ENCODE measurements around the gene DENND1B.
"Not testable (repeated sequence)": the region's sequence is repeated elsewhere in the genome, so short reads cannot be mapped to it uniquely, and the experiment has no call there.

Gene DENND1B

DNA sequence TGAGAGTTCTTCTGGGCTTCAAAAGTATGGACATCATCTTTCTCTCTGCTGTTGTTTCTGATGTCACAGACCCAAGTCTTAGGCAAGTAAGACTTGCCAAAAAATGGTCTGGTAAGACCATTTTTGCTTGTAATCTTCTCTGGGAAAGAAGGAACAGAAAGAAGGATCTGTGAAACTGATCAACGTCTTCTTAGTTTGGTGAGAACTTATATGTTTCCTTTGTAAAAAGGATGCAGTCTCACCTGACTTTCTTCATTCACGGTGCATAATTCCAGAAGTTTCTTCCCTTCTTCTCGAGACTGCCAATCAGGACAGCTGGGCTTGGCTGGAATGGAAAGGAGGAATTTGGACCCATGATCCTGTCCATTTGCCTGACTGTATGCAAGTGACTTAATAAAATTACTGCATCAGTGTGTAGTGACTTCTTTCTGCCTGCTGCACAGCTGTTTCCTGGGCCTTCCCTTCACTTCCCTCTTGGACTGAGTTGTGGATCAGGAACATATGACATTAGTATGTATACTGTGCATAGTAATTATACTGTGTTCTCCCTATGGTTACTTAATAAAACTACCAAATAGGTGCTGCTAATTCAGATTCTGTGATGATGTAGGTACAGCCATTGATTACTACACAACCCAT is 7.6 kb upstream of the DENND1B start:
- no peak for DNase-seq

DNA sequence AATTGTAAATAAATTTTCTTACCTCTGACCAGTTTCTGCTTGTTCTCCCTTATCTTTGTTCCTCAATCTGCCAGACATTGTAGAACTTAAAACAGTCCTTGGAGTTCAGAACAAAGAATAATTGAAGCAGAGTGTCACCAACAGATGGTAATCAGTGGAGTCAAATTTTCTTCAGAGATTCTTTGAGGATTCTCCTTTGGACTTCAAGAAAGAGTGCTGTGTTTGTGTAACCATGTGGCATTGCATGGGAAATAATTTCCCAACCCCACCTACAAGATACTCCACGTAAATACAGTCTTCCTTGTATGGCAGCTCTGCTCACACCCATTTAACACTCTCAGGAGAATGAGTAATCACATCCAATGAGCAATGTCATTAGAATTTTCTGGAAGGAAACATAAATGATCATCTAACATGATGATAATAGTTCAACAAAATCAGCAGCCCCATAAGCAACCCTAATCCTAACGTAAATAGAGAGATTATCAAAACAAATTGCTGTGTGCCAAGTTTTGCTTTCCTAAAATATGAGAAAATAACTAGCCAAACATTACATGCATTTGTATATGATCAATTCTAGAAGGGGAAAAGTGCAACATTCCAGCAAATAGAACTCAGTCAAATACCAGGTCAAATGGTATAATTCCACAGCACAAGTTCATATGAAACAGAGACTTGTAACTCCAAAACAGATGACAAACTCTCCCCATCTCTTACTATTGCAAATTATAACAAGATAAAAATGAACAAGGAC is 6.9 kb upstream of the DENND1B start:
- no peak for DNase-seq

DNA sequence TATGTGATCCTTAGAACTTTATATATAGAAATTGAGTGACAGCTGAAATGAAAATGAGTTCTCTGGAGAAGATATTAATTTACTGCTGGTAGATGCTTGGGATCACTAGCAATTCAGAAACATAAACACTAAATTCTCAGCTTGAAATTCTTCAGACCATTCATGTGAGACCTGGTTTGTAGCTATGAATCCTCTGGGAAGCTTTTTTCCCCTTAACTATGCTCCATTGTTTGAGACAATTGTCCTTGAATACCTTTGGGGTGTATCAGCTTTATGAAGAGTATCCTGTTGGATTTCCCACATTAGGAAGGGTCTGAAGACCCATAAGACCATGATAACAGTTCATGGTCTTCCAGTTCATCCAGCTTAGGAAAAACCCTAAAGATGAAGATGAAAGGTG is 4.6 kb upstream of the DENND1B start:
- no peak for DNase-seq

DNA sequence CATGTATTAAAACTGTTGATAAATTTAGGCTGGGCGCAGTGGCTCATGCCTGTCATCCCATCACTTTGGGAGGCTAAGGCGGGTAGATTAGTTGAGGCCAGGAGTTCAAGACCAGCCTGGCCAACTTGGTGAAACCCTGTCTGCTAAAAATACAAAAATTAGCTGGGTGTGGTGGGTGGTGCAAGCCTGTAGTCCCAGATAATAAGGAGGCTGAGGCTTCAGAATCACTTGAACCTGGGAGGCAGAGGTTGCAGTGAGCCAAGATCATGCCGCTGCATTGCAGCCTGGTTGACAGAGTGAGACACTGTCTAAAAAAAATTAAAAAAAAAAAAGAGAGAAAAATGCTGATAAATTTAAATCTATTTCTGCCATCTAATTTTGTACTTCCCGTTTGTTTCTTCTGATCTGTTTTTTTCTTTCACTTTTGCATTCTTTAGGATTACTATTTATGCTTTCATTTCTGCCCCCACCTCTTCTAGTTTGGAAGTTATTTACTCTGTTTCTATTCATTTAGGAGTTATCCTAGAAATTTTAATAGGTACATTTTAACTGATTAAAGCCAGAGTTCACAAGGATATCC is 3.2 kb upstream of the DENND1B start:
- DNase-seq = peak; percentile 10

DNA sequence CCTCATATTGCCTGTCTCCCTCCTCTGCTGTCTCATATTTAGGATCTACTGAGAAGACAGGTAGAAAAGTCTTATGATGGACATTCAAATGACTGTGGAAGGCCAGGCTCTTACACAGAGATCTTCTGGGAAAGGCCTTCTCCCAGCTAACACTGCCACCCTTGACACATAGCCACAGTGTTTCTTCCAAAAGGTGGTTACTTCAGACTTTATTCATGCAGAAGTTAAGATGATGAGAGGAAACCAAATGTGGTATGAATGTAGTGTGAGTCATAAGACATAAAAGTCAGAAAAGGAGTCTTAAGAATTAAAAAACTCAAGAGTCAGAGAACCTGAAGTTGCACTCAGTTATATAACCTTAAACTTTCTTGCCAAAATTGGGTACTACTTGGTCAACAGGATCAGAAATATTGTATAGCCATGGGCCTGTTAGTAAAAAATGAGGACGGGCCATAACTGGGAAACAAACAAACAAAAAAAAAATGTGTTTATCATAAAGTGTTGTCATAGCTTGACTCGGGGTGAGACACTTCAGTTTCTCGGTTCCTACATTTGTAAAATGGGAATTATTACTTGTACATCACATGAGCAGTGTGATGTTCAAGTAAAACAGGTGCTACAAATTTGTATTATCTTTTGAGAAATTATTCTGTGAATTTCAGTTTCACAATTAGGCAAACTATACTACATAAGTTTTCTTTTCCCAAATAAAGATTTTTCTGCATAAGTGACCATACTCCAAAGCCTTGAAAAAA is 1.2 kb upstream of the DENND1B start:
- DNase-seq = peak; percentile 54

DNA sequence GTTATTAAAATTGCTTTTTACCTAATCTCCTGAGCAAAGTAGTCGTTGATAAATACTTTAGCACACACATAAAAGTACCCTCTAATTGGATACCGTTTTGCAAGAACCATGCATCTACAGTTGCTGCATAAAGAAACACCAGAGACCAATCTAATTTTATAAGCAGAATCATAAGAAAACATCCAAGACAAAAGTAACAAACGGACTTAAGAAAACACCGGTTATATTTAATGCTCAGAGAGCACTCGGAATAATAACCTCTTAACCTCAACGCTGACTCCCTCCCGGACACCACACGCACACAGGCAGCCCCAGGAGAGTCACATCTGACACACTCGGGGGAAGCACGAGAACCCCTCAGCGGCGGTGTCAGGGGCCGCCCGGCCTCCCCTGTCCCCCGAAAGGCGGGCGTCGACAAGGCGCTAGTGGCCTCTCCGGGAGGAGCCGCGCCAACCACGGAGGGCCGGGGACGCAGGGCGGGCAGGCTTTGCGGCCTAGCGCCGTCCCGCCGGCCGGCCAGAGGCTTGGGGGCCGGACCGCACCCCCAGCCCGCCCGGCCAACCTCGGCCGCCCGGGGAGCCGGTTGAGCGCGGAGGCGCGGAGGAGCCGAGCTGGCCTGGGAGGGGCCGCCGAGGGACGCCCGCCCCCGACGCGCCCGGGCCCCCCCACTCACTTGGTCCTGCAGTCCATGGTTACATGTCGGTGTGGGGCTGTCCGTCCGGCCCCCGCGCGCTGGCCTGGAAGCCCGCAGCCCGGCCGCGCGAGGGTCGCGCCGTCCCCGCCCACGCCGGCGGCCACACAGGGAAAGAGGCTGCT is 606 bp downstream of the DENND1B start:
- peak; percentile 43 for DNase-seq

DNA sequence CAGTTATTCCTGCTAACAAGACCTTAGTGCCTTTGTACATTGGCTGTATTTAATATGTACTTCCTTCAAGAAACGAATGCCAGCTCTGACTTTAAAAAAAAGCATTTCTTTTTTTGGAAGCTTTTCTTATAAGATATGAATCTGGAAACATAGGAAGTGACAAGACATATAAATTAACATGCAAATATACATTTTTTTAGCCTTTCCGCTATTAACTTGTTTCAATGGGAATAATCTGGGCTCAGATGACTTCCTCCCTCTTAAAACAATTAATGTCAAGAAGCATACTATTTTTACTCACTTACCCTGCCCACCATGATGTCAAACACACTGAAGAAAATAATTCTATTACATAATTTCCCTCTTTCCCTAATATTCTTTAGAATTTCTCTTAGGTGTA is 1.4 kb downstream of the DENND1B start:
- DNase-seq = no peak

DNA sequence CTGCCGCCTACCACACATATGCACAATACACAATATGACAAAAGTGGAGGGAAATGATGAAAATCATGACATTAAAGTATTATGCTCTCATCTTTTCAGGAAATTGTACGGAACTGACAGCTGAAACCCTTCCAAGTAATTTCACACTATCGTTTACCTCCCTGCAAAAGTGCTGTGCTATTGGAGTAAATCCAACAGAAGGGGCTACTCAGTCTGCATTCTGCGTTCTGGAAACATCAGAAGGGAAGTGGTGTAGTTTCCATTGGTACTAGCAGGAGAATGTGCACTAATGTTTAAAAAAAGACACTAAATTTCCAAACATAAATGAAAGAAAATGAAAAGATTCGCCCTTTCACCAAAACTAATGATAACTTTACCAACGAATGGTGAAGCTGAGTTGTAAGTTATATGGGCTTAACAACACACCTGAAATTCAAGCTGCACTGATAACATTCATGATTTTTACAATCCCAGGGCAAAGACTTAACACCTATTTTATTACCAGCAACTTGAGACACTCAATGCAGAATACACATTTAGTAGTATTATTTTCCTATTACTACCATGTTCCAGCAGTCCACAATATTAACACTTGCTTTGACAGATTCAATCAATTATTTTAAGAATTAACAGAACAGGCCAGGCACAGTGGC is 3.2 kb downstream of the DENND1B start:
- no peak for DNase-seq

DNA sequence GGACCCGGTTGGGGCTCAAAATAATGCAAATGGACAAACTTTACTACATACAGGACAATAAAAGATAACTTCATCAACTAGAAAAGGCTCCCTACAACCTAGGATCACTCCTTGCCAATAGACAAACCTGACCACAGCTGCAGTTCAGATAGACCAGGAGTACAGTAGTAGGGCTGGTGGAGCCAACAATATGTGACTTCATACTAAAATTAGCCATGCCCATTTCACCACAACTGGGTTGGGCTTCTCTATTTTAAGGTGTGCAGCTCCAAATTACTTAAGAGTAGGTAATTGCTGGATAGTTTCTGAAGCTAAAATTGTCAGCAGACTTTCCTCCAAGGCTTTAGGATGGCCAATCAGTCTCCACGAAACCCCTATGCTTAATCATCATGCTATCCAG is 3.9 kb downstream of the DENND1B start:
- DNase-seq = no peak

DNA sequence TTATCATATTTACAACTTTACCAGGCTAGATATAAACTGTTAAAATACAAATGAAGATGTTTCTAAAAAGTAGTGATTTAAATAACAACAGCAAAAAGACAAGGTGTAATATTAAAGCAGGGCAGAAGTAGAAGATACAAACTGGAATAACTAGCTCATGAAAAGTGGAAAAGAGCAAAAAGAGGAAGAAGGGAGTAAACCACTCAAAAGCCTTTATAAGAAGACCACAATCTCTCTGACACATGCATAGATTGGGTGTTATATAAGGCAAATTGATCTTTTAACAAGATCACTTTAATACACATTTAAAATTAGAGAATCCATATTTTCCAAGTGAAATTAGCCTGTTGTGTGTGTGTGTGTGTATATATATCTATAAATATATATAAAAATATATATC is 5.0 kb downstream of the DENND1B start:
- DNase-seq = no peak

DNA sequence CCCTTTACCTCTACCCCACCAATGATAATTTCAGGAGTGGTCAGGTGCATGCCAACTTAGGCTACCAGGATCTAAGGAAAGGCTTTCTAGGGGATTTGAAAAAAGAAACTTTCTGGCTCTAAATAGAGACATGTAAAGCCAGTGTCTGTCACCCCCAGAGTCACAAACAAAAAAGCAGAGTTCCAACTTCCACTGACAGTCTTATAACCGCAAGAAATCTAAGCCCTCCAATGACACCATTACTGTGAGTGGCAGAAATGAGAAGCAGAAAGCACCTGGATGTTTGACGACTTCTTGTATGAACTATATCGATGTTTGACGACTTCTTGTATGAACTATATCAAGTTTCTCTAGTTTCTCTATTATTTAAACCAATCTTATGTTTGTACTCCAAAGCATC is 6.0 kb downstream of the DENND1B start:
- DNase-seq = no peak

DNA sequence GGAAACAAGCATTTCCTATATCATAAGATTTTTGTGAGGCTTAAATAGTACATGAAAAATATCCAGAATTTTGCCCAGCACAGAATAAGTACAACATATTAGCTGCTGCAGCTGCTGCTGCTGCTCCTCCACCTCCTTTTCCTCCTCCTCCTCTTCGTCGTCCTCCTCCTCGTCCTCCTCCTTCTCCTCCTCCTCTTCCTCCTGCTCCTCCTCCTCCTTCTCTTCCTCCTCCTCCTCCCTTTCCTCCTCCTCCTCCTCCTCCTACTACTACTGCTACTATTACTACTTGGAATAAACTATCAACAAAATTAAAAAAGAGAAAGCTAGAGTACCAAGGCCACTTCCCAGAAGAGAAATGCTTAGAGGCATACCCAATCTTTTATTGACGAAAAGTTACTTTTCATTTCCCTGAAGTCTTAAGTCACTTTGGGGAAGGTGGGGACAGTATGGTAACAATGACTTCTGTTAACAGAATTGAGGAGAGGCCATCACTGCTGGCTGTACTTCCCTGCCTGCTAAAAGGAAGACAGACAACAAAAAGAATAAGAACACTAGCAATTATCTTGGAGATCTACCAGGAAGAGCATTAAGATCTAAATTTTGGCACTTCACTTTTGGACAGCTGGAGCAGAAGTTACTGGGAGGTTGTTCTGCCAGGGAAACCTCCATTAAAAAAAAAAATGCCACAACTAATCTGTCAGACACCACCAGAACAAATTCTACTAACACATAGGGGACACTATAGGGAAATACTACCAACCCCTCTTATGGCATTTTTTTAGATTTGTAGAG is 7.1 kb downstream of the DENND1B start:
- DNase-seq = no peak

DNA sequence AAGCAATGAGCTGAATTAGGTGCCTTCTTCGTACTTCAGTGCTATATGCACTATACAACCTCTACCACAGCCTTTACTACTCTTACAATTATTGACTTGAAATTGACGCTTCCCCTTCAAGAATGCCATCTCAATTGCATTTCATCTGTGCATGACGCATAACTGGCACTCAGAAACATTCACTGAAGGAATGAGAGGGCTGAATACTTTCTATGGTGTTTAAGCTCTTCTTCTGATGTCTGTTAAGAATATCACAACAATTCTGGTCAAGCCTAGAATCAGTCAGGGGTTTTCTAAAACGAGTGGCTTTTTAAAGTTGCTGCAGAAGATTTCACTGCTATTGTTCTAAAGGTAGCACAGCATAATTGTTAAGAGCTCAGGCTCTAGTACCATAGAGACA is 11.5 kb downstream of the DENND1B start:
- DNase-seq = no peak

DNA sequence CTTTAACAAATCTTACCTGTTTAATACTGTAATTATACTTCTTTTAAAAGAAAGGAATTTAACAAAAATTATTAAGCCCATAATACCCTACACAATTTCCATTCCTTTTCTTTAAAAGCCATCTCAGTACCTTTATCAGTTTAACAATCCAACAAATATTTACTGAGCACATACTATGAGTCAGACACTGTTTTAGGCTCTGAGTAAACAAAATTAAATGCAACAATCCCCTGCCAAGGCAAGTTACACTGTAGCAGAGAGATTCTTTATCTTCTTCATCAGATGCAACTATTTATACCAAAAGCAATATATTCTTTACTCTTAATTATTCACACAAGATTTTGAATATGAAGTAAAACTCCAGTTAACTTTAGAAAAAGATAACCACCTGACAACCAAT is 12.0 kb downstream of the DENND1B start:
- DNase-seq = no peak

DNA sequence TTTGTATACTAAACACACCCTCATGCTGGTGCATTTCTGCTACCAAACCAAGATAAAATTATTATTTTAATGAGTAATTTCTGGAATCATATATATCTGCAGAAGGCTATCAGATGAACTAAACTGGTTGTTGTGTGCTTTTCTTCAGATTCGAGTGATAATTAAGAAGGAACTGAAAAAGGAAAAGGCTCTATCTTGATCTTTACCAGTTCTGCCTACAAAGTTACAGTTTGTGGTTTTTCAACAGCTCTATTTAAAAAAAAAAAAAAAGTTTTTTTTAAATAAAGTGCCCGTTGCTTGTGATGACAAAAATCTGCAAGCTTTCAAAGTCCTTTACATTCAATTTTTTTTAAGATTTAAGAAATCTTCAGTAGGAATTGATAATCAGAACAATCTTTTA is 13.6 kb downstream of the DENND1B start:
- DNase-seq = peak; percentile 5

DNA sequence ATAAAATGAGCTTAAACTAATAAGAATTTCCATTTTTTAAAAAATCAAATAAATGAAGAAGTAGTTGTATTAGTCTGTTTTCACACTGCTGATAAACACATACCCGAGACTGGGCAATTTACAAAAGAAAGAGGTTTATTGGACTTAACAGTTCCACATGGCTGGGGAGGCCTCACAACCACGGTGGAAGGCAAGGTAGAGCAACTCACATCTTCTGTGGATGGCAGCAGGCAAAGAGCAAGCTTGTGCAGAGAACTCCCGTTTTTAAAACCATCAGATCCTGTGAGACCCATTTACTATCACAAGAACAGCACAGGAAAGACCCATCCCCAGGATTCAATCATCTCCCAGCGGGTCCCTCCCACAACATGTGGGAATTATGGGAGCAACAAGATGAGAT is 19.7 kb downstream of the DENND1B start:
- not testable (repeated sequence) for DNase-seq

DNA sequence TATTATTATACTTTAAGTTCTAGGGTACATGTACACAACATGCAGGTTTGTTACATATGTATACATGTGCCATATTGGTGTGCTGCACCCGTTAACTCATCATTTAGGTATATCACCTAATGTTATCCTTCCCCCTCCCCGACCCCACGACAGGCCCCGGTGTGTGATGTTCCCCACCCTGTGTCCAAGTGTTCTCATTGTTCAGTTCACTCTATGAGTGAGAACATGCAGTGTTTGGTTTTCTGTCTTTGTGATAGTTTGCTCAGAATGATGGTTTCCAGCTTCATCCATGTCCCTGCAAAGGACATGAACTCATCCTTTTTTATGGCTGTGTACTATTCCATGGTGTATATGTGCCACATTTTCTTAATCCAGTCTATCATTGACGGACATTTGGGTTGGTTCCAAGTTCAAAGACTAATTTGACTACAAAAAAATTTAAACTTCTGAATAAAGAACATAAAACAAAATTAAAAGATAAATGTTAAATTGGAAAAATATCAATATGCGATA is 22.6 kb downstream of the DENND1B start:
- not testable (repeated sequence) for DNase-seq

DNA sequence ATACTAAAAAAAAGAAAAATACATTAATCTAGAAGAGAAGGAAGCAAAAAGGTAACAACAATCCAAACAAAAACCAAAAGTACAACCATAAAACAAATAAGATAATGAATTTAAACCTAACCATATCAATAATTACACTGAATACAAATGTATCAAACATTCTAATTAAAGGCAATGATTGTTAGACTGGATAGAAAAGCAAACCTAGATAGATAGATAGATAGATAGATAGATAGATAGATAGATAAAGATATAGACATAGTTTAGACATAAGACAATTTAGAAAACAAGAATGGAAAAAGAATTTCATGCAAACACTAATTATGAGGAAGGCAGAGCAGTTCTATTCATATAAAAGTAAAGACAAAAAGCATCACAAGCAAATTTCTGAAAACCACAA is 24.9 kb downstream of the DENND1B start:
- DNase-seq = no peak

DNA sequence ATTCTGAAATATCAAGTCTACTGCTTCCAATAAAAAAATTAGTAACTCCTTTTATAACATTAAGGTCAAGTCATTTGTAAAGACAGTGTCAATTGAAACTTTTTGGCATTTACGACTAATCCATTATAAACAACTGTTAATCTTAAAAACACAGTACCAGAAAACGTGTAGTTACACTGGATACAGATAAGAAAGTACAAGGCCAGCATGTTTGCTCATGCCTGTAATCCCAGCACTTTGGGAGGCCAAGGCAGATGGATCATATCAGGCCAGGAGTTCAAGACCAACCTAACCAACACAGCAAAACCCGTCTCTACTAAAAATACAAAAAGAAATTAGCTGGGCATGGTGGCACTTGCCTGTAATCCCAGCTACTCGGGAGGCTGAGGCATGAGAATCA is 29.4 kb downstream of the DENND1B start:
- no peak for DNase-seq

DNA sequence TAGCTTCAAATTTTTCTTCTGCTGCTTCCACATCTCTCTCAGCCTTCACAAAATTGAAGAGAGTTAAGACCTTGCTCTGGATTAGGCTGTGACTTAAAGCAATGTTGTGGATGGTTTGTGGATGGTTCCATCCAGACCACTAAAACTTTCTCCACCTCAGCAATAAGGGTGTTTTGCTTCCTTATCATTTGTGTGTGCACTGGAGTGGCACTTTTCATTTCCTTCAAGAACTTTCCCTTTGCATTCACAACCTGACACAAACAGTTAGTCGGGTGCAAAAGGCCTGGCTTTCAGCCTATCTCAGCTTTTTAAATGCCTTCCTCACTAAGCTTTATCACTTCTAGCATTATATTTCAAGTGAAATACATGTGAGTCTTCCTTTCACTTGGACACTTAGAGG is 30.3 kb downstream of the DENND1B start:
- DNase-seq = no peak

DNA sequence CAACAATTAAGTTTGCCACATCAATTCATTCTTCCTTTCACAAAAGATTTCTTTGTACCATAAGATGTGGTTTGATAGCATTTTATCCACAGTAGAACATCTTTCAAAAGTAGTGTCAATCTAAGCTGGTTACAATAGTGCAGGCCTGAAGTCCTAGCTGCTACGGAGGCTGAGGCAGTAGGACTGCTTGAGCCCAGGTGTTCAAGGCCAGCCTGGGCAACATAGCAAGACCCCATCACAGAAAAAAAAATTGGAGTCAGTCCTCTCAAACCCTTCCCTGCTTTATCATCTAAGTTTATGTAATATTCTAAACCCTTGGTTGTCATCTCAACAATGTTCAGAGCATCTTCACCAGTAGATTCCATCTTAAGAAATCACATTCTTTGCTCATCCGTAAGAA is 31.7 kb downstream of the DENND1B start:
- no peak for DNase-seq
